NCI-H2081 (cell line): ENCODE results near the gene LRMDA.

Experiments used
- DNase-seq, 2 experiments: peaks; one replicate each; lab custom pipeline; 2025; lab: John Stamatoyannopoulos, UW

LRMDA gene

GRCh38 chr10:75431180-75432111 is at the start of gene LRMDA:
Gene LRMDA (plus strand): TSS chr10:75431624.
- no peak for DNase-seq

- DNase-seq = no peak
These were observed 45.3 kb upstream of the LRMDA start for GRCh38 chr10:75386128-75386527.

- DNase-seq = no peak
These were observed 43.3 kb upstream of the LRMDA start for GRCh38 chr10:75388082-75388481.

GRCh38 chr10:75390178-75390577 is 41.2 kb upstream of the LRMDA start:
- DNase-seq = no peak

GRCh38 chr10:75392271-75392670 is 39.2 kb upstream of the LRMDA start:
- DNase-seq = no peak

GRCh38 chr10:75392744-75393143 is 38.7 kb upstream of the LRMDA start:
- DNase-seq = no peak

GRCh38 chr10:75394221-75394620 is 37.2 kb upstream of the LRMDA start:
- DNase-seq = no peak

GRCh38 chr10:75395066-75395931 is 36.1 kb upstream of the LRMDA start:
- no peak for DNase-seq

- no peak for DNase-seq
These were observed 35.3 kb upstream of the LRMDA start for GRCh38 chr10:75395932-75396630.

GRCh38 chr10:75396631-75397495 is 34.6 kb upstream of the LRMDA start:
- no peak for DNase-seq

- no peak for DNase-seq
These were observed 33.8 kb upstream of the LRMDA start for GRCh38 chr10:75397496-75398199.

- DNase-seq = no peak
These were observed 33.2 kb upstream of the LRMDA start for GRCh38 chr10:75398200-75398691.

GRCh38 chr10:75398692-75399460 is 32.5 kb upstream of the LRMDA start:
- no peak for DNase-seq

GRCh38 chr10:75399461-75400162 is 31.8 kb upstream of the LRMDA start:
- DNase-seq = peak; percentile 43 to 59

GRCh38 chr10:75400163-75400770 is 31.2 kb upstream of the LRMDA start:
- DNase-seq = no peak

GRCh38 chr10:75400771-75401568 is 30.5 kb upstream of the LRMDA start:
- DNase-seq = peak in 1 of 2 experiments; percentile 53
